Gastrocnemius medialis (tissue), 4 donors: Measurements from ENCODE around the gene KLHL9. TPM values are rescaled to one million over a fixed set of nuclear protein-coding genes. Genes with fewer than 3 reads are reported as not detected.

Experiments used
- ATAC-seq, 2 donors: fragments of 150-250 bp; one replicate each; pipeline ENCODE4 v1.9.1; 2016
- DNase-seq, 2 donors: peaks; one replicate each; pipeline ENCODE4 v3.0.0-alpha.2; 2019
- H3K27ac ChIP-seq, 4 donors: fragments of 200-600 bp; sonication (generic); 1 replicate in 1 of 4; 2 replicates in 3 of 4; pipeline ENCODE4 v1.5.1; 2016 to 2018; ENCODE audit warnings: mild to moderate bottlenecking in 2 of 4, moderate library complexity in 1 of 4
- H3K27me3 ChIP-seq, 3 donors: fragments of 200-600 bp; sonication (generic) in 2 of 3; 1 replicate in 1 of 3; 2 replicates in 2 of 3; pipeline versions ENCODE4 v1.5.1 to v1.6.0; 2016 to 2019; ENCODE audit warnings: mild to moderate bottlenecking in 1 of 3, moderate library complexity in 1 of 3
- H3K36me3 ChIP-seq, 2 donors: fragments of 200-600 bp; sonication (generic) in 1 of 2; one replicate each; pipeline ENCODE4 v1.5.1; 2017 to 2018
- H3K4me1 ChIP-seq, 2 donors: fragments of 200-600 bp; sonication (generic) in 1 of 2; one replicate each; pipeline ENCODE4 v1.5.1; 2016 to 2017; ENCODE audit warnings: mild to moderate bottlenecking in 2 of 2
- H3K4me3 ChIP-seq, 4 donors: fragments of 200-600 bp; sonication (generic) in 3 of 4; 1 replicate in 1 of 4; 2 replicates in 3 of 4; pipeline ENCODE4 v1.5.1; 2016 to 2019; ENCODE audit warnings: mild to moderate bottlenecking in 2 of 4
- H3K9me3 ChIP-seq, 3 donors: fragments of 200-600 bp; sonication (generic) in 2 of 3; 1 replicate in 1 of 3; 2 replicates in 2 of 3; pipeline ENCODE4 v1.5.1; 2016 to 2019
- POLR2A ChIP-seq, 2 donors: fragments of 450-650 bp; IDR thresholded peaks; one replicate each; pipeline ENCODE4 v1.6.1; 2017; ENCODE audit warnings: antibody characterized with exemption in 2 of 2, mild to moderate bottlenecking in 2 of 2, moderate library complexity in 2 of 2
- in situ Hi-C, 4 donors: fragments of 200-750 bp; cut with MboI; loops; one replicate each; pipeline versions ENCODE4 v1.15.0 to v1.8.0; 2017; ENCODE audit warnings: low sequenced_read_pairs in 4 of 4
- intact Hi-C: fragments of 100-400 bp; cut with DNase I; formaldehyde crosslinking; loops from one replicate; pipeline ENCODE4 v1.15.1; 2023; ENCODE audit warnings: low total_unique reads
- total RNA-seq, 4 donors: library from RNA; depleted of rRNA; stranded (reverse); fragments of >200 nt; gene quantifications; one replicate each; pipeline versions ENCODE4 v1.1.0 to v1.2.3, GENCODE V29; 2016
- TF ChIP-seq, protein P1 (sequence below), 5 experiments: fragments of 450-650 bp in 3 of 5; fragments of 200-600 bp in 2 of 5; sonication (generic) in 2 of 5; IDR thresholded peaks in 4 of 5; conservative IDR thresholded peaks in 1 of 5; 1 replicate in 4 of 5; 2 replicates in 1 of 5; pipeline ENCODE4 v1.5.1; 2016 to 2019; ENCODE audit warnings: antibody characterized with exemption in 5 of 5, mild to moderate bottlenecking in 3 of 5, moderate library complexity in 3 of 5

KLHL9 gene
- total RNA-seq, 4 donors from 2014 or later: 5.2 to 8.2 (median 6.5) TPM

DNA sequence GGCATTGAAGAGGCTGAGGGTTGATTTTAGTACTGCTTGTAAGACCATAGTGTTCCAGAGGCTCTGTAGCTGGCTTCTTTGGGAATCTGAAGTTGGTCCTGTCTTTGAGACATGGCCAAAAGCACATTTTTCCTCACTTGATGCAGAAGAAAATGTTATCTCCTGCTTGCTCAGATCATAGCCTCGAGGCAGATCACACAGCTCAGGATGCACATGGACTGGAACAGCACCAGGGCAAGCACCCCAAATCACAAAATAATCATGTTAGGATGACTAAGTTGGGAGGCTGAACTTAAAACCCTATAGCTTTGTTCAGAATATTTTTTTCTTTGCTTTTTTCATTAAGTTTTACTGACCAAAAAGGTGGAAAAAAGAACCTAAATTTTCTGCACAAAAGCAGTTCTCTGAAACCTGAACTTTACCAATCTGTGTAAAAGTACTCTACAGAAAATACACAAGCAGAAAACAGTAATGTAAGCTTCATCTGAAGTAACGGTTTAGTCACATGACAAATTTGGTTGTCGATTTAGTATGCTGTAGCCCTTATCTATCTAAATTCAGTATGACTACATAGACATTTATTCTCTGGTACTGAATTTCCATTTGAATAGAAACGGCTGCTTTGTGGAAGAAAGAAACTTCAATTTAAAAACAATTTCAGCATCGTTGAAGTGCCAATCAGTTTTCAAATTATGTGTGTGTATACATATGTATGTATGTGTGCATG lies 3.4 kb downstream of the KLHL9 start:
- no peaks in the 10 kb centered on the region for H3K27me3 ChIP-seq
- TF ChIP-seq POLR2A (IDR thresholded peaks at IDR 0.05): no peak
- no peak overlapping the region for H3K27ac ChIP-seq
- H3K4me3 ChIP-seq: peak overlapping the region in 2 of 4 donors; percentile 3
- no peak for ATAC-seq
- no peaks in the 10 kb centered on the region for H3K9me3 ChIP-seq
- in situ Hi-C loops (loop anchor here in 2 of 4 donors (25.0 kb wide), 1 partner anchor 655 kb away; the partner anchor contains the start of genes CDKN2A (in 2 of the 2) and CDKN2B-AS1 (in 2 of the 2)), intact Hi-C loops (no loop called here)
- no peak for DNase-seq
- no peaks in the 10 kb centered on the region for H3K36me3 ChIP-seq
- peaks cover 48 to 56% of the 10 kb centered on the region in 2 donors for H3K4me1 ChIP-seq

DNA sequence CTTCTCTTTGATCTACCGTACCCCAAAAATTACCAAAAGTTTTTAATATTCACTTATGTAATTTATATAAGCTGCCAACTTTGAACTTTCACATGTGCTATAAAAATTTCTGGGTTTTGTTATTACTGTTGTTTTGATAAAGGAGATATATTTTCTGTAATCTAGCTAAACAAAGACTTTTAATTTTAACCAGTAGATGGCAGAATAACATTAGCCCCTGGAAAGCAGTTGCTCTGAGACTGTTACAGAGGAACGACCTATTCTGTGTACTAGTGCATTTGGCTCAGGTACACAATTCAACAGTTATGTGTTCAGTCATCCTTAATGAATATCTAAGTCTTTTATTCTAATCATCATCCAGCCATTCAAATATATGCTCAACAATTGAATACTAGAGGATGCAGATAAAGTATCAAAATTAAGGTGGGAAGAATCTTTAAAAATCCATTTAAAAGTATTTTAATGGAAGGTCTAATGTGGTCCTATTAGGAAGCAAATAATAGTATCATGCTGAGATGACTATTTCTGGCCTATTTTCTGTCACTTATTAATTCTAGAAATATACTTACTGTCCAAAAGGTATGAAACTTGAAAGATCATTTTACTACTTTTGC lies 8.6 kb downstream of the KLHL9 start:
- H3K4me1 ChIP-seq: peaks cover 20 to 30% of the 10 kb centered on the region in 2 donors
- no peak for DNase-seq
- H3K9me3 ChIP-seq: no peaks in the 10 kb centered on the region
- TF ChIP-seq POLR2A (IDR thresholded peaks at IDR 0.05): no peak
- TF ChIP-seq, protein P1, sequence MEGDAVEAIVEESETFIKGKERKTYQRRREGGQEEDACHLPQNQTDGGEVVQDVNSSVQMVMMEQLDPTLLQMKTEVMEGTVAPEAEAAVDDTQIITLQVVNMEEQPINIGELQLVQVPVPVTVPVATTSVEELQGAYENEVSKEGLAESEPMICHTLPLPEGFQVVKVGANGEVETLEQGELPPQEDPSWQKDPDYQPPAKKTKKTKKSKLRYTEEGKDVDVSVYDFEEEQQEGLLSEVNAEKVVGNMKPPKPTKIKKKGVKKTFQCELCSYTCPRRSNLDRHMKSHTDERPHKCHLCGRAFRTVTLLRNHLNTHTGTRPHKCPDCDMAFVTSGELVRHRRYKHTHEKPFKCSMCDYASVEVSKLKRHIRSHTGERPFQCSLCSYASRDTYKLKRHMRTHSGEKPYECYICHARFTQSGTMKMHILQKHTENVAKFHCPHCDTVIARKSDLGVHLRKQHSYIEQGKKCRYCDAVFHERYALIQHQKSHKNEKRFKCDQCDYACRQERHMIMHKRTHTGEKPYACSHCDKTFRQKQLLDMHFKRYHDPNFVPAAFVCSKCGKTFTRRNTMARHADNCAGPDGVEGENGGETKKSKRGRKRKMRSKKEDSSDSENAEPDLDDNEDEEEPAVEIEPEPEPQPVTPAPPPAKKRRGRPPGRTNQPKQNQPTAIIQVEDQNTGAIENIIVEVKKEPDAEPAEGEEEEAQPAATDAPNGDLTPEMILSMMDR (IDR thresholded peaks at IDR 0.05 in 4 of 5, conservative IDR thresholded peaks at IDR 0.05 in 1 of 5): peak in 4 of 5 experiments; percentile 54 to 81 (median 72)
- H3K27me3 ChIP-seq: no peaks in the 10 kb centered on the region
- intact Hi-C loops (loop anchor here (1.0 to 5.0 kb wide), 3 partner anchors 9 to 461 kb away; partner anchors contain the start of gene KLHL9), in situ Hi-C loops (loop anchor here (5.0 to 25.0 kb wide), 6 partner anchors 66 to 661 kb away; partner anchors contain the start of genes CDKN2A (in 2 of the 4) and CDKN2B-AS1 (in 2 of the 4))
- no peak overlapping the region for H3K4me3 ChIP-seq
- no peak overlapping the region for H3K27ac ChIP-seq
- peak; percentile 77 to 93 for ATAC-seq
- H3K36me3 ChIP-seq: peaks cover 0 to 18% of the 10 kb centered on the region in 2 donors

DNA sequence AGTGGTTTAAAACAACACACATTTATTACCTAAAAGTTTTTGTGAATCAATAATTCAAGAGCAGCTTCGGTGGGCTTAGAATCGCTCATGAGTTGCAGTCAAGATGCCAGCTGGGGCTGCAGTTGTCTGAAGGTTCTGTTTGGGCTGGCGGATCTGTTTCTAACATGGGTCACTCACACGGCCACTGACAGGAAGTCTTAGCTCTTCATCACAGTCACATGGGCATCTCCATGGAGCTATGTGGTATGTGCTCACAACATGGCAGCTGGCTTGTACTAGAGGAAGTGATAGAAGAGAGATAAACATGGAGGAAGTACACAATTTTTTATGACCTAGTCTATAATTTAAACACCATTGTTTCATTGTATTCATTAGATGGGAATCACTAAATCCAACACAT lies 11.2 kb downstream of the KLHL9 start:
- in situ Hi-C loops: loop anchor here in 3 of 4 donors (5.0 to 10.0 kb wide), 3 partner anchors 68 to 471 kb away; no protein-coding TSS in a partner anchor

DNA sequence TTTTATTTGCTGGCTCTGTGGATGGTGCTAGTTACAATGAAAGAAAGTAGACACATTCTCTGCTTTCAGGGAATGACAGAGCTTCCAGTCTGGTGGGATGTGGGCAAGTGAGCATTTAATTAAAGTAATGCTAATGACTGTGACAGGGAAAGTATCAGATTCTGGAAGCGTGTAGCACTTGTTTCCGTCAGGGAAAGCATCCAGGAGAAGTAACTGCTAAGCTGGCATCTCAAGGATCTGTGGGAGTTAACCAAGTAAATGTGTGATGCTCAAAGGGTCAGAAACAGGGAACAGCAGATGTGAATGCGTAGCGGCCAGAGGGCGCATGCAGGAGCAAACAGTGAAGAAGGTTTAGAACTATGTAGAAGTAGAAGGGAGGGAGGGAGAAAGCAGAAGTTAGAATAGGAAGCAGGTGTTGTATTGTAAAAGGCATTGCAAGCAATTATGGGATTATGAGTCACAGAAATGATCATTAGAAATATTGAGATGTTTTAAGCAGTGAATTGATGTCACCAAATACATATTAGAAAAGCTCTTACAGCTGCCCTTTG lies 12.2 kb downstream of the KLHL9 start:
- in situ Hi-C loops: loop anchor here in 3 of 4 donors (5.0 to 10.0 kb wide), 3 partner anchors 69 to 472 kb away; no protein-coding TSS in a partner anchor
- Histone ChIP-seq H3K27me3 (no peaks in the 10 kb centered on the region), H3K27ac (no peak overlapping the region), H3K9me3 (no peaks in the 10 kb centered on the region), H3K4me1 (peaks cover 0 to 7% of the 10 kb centered on the region in 2 donors), H3K4me3 (no peak overlapping the region), H3K36me3 (peaks cover 0 to 28% of the 10 kb centered on the region in 2 donors)
- intact Hi-C loops: no loop called here
- TF ChIP-seq POLR2A (IDR thresholded peaks at IDR 0.05): no peak
- TF ChIP-seq, protein P1 (IDR thresholded peaks at IDR 0.05 in 4 of 5, conservative IDR thresholded peaks at IDR 0.05 in 1 of 5): no peak
- DNase-seq (no peak), ATAC-seq (no peak)

More for the DNA sequence above, 11.2 kb downstream of the KLHL9 start:
- no peak for ATAC-seq
- Histone ChIP-seq H3K27ac (no peak overlapping the region), H3K27me3 (no peaks in the 10 kb centered on the region), H3K4me1 (peaks cover 0 to 8% of the 10 kb centered on the region in 2 donors), H3K36me3 (peaks cover 0 to 28% of the 10 kb centered on the region in 2 donors), H3K9me3 (no peaks in the 10 kb centered on the region), H3K4me3 (no peak overlapping the region)
- no peak for DNase-seq
- intact Hi-C loops: no loop called here
- no peak for TF ChIP-seq POLR2A (IDR thresholded peaks at IDR 0.05)
- TF ChIP-seq, protein P1 (IDR thresholded peaks at IDR 0.05 in 4 of 5, conservative IDR thresholded peaks at IDR 0.05 in 1 of 5): no peak
